ES-I3 (cell line): ENCODE results near the gene USH2A.
"Not testable (repeated sequence)": the region's sequence is repeated elsewhere in the genome, so short reads cannot be mapped to it uniquely, and the experiment has no call there.

Experiments
- H3K36me3 ChIP-seq: 2 replicates; pipeline ENCODE4 v1.6.1; 2013; ENCODE audit warnings: mild to moderate bottlenecking, low read length, control low read depth, moderate library complexity; ENCODE audit not compliant: insufficient read depth
- H3K4me1 ChIP-seq: 2 replicates; pipeline ENCODE4 v1.6.1; 2013; ENCODE audit warnings: mild to moderate bottlenecking, control low read depth, low read length; ENCODE audit not compliant: insufficient read depth
- H3K9ac ChIP-seq: 2 replicates; pipeline ENCODE4 v1.6.1; 2013; ENCODE audit warnings: low read depth, mild to moderate bottlenecking, low read length, moderate library complexity
- H3K9me3 ChIP-seq: 2 replicates; pipeline ENCODE4 v1.6.1; 2013; ENCODE audit warnings: mild to moderate bottlenecking, low read length, moderate library complexity; ENCODE audit not compliant: control insufficient read depth, insufficient read depth

Gene USH2A

GRCh38 chr1:216346526-216346925 lies 76.7 kb downstream of the USH2A start:
- Histone ChIP-seq H3K36me3 (no peaks in the 10 kb centered on the region), H3K9ac (no peak overlapping the region), H3K9me3 (no peaks in the 10 kb centered on the region), H3K4me1 (no peaks in the 10 kb centered on the region)

- H3K9ac ChIP-seq, H3K4me1 ChIP-seq, H3K9me3 ChIP-seq, H3K36me3 ChIP-seq: not testable (repeated sequence)
Observed at GRCh38 chr1:216340542-216340941, 82.7 kb downstream of the USH2A start.

GRCh38 chr1:216332462-216332861 lies 90.8 kb downstream of the USH2A start:
- no peaks in the 10 kb centered on the region for H3K4me1 ChIP-seq
- H3K36me3 ChIP-seq = no peaks in the 10 kb centered on the region
- no peaks in the 10 kb centered on the region for H3K9me3 ChIP-seq
- H3K9ac ChIP-seq = no peak overlapping the region

- Histone ChIP-seq H3K9ac (no peak overlapping the region), H3K36me3 (no peaks in the 10 kb centered on the region), H3K9me3 (no peaks in the 10 kb centered on the region), H3K4me1 (no peaks in the 10 kb centered on the region)
Observed at GRCh38 chr1:216332003-216332402, 91.2 kb downstream of the USH2A start.

GRCh38 chr1:216331211-216331610 lies 92.0 kb downstream of the USH2A start:
- no peaks in the 10 kb centered on the region for H3K36me3 ChIP-seq
- no peaks in the 10 kb centered on the region for H3K9me3 ChIP-seq
- H3K9ac ChIP-seq = no peak overlapping the region
- no peaks in the 10 kb centered on the region for H3K4me1 ChIP-seq

- no peaks in the 10 kb centered on the region for H3K36me3 ChIP-seq
- H3K4me1 ChIP-seq = no peaks in the 10 kb centered on the region
- H3K9ac ChIP-seq = no peak overlapping the region
- H3K9me3 ChIP-seq = no peaks in the 10 kb centered on the region
Observed at GRCh38 chr1:216330262-216330661, 93.0 kb downstream of the USH2A start.

GRCh38 chr1:216325946-216326345 lies 97.3 kb downstream of the USH2A start:
- Histone ChIP-seq H3K9ac (no peak overlapping the region), H3K36me3 (no peaks in the 10 kb centered on the region), H3K9me3 (no peaks in the 10 kb centered on the region), H3K4me1 (no peaks in the 10 kb centered on the region)

- H3K9me3 ChIP-seq = no peaks in the 10 kb centered on the region
- H3K4me1 ChIP-seq = no peaks in the 10 kb centered on the region
- H3K9ac ChIP-seq = no peak overlapping the region
- no peaks in the 10 kb centered on the region for H3K36me3 ChIP-seq
Observed at GRCh38 chr1:216325336-216325735, 97.9 kb downstream of the USH2A start.

- no peaks in the 10 kb centered on the region for H3K9me3 ChIP-seq
- no peak overlapping the region for H3K9ac ChIP-seq
- H3K4me1 ChIP-seq = no peaks in the 10 kb centered on the region
- H3K36me3 ChIP-seq = no peaks in the 10 kb centered on the region
Observed at GRCh38 chr1:216323344-216323743, 99.9 kb downstream of the USH2A start.

- Histone ChIP-seq H3K9ac (no peak overlapping the region), H3K4me1 (no peaks in the 10 kb centered on the region), H3K36me3 (no peaks in the 10 kb centered on the region), H3K9me3 (no peaks in the 10 kb centered on the region)
Observed at GRCh38 chr1:216314379-216315095, 108.7 kb downstream of the USH2A start.

GRCh38 chr1:216310776-216311175 lies 112.5 kb downstream of the USH2A start:
- no peak overlapping the region for H3K9ac ChIP-seq
- no peaks in the 10 kb centered on the region for H3K9me3 ChIP-seq
- no peaks in the 10 kb centered on the region for H3K36me3 ChIP-seq
- no peaks in the 10 kb centered on the region for H3K4me1 ChIP-seq

GRCh38 chr1:216306830-216307229 lies 116.4 kb downstream of the USH2A start:
- Histone ChIP-seq H3K36me3 (no peaks in the 10 kb centered on the region), H3K9me3 (no peaks in the 10 kb centered on the region), H3K4me1 (no peaks in the 10 kb centered on the region), H3K9ac (no peak overlapping the region)

GRCh38 chr1:216303690-216304089 lies 119.6 kb downstream of the USH2A start:
- H3K4me1 ChIP-seq = no peaks in the 10 kb centered on the region
- H3K9me3 ChIP-seq = no peaks in the 10 kb centered on the region
- H3K9ac ChIP-seq = no peak overlapping the region
- H3K36me3 ChIP-seq = no peaks in the 10 kb centered on the region

- H3K9ac ChIP-seq = no peak overlapping the region
- no peaks in the 10 kb centered on the region for H3K9me3 ChIP-seq
- H3K36me3 ChIP-seq = no peaks in the 10 kb centered on the region
- H3K4me1 ChIP-seq = no peaks in the 10 kb centered on the region
Observed at GRCh38 chr1:216293683-216294082, 129.6 kb downstream of the USH2A start.

GRCh38 chr1:216290074-216290473 lies 133.2 kb downstream of the USH2A start:
- no peaks in the 10 kb centered on the region for H3K36me3 ChIP-seq
- H3K4me1 ChIP-seq = no peaks in the 10 kb centered on the region
- H3K9me3 ChIP-seq = no peaks in the 10 kb centered on the region
- H3K9ac ChIP-seq = no peak overlapping the region

GRCh38 chr1:216285052-216285451 lies 138.2 kb downstream of the USH2A start:
- no peaks in the 10 kb centered on the region for H3K4me1 ChIP-seq
- H3K9ac ChIP-seq = no peak overlapping the region
- no peaks in the 10 kb centered on the region for H3K36me3 ChIP-seq
- H3K9me3 ChIP-seq = peaks cover 5% of the 10 kb centered on the region; the same call in 1 of the 2 replicates
